SIG-M5 (cell line): Measurements from ENCODE around the gene CCNK.

Experiments
- DNase-seq: peaks from one replicate; lab custom pipeline; 2025; lab: John Stamatoyannopoulos, UW

CCNK gene

GRCh38 chr14:99537399-99537798 lies 56.2 kb downstream of the CCNK start:
- DNase-seq = no peak

GRCh38 chr14:99538275-99538674 lies 57.1 kb downstream of the CCNK start:
- DNase-seq = no peak

GRCh38 chr14:99538733-99539132 lies 57.5 kb downstream of the CCNK start:
- no peak for DNase-seq

GRCh38 chr14:99539491-99539890 lies 58.3 kb downstream of the CCNK start:
- DNase-seq = no peak

GRCh38 chr14:99540196-99541032 lies 59.2 kb downstream of the CCNK start:
- DNase-seq = no peak

- DNase-seq = no peak
Observed at GRCh38 chr14:99541211-99541610, 60.0 kb downstream of the CCNK start.

GRCh38 chr14:99541677-99542470 lies 60.7 kb downstream of the CCNK start:
- DNase-seq = no peak

- no peak for DNase-seq
Observed at GRCh38 chr14:99542566-99542965, 61.4 kb downstream of the CCNK start.

- no peak for DNase-seq
Observed at GRCh38 chr14:99543370-99543769, 62.2 kb downstream of the CCNK start.

- no peak for DNase-seq
Observed at GRCh38 chr14:99543985-99544384, 62.8 kb downstream of the CCNK start.

- DNase-seq = no peak
Observed at GRCh38 chr14:99544991-99545390, 63.8 kb downstream of the CCNK start.

- DNase-seq = no peak
Observed at GRCh38 chr14:99545586-99545985, 64.4 kb downstream of the CCNK start.

GRCh38 chr14:99546234-99546879 lies 65.1 kb downstream of the CCNK start:
- no peak for DNase-seq

GRCh38 chr14:99548255-99548654 lies 67.0 kb downstream of the CCNK start:
- DNase-seq = no peak

- DNase-seq = no peak
Observed at GRCh38 chr14:99548871-99549515, 67.8 kb downstream of the CCNK start.

- no peak for DNase-seq
Observed at GRCh38 chr14:99549684-99550083, 68.5 kb downstream of the CCNK start.

GRCh38 chr14:99550387-99550992 lies 69.3 kb downstream of the CCNK start:
- no peak for DNase-seq

- DNase-seq = no peak
Observed at GRCh38 chr14:99551034-99551922, 70.1 kb downstream of the CCNK start.

- DNase-seq = no peak
Observed at GRCh38 chr14:99552021-99552553, 70.9 kb downstream of the CCNK start.

- no peak for DNase-seq
Observed at GRCh38 chr14:99552572-99553216, 71.5 kb downstream of the CCNK start.
